Smooth muscle cell of the brain vasculature (primary cell): ENCODE data around the gene FRMD4A.

Source experiments
- DNase-seq: peaks from one replicate; pipeline ENCODE4 v3.0.0-alpha.2; 2012; ENCODE audit warnings: low read depth, low spot score

Gene FRMD4A

DNA sequence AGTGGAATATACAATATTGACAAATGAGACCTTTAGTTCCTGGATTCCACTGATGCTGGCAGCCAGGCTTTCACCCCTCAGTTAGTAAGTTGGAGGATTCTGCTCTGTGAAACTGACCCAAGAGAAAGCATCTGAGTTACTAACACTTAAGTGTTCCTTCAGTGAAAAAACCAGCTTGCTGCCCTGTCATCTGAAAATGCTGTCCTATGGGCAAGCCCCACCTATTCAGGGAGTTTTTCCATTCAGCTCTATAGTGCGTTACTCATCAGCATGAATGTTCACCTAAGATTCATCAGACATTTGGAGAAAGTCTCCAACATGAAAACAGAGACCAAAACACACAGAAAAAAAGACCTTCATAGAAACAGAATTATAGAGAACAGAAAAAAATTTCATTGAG, 706.1 kb downstream of the FRMD4A start:
- no peak for DNase-seq

DNA sequence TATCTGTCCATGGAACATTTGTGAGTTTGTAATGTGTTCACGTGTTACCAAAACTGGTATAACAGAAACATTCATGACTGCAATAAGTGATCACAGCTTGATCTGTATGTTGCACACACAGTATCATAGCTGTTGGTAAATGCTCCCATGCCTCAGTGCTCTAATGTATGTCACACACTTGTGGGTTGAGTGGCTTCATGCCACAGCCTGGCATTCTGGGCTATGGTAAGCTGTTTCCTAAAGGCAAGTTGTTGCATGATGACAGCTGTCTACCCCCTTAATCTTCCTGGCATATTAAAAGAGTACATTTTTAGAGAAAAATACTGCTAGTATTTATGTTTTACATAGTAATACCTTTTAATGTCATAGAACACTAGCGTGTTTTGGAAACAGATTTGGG, 708.8 kb downstream of the FRMD4A start:
- DNase-seq: no peak

DNA sequence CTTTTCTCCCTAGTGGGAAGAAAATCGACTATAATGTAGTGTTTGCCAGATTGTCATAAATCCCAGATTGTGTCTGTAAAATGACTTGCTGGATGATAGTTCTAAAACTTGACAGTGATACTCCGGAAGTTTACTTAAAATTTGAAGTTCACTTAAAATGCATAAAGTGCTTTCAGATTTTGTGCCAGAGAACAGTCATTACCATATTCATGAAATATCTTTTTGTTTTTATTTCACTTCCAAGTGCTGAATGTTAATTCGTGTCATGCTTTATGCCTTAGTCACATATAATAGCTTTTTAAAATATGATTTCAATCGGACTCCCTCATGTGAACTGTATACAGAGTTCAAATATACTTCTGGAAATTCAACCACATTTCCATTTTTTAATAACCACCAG, 713.6 kb downstream of the FRMD4A start:
- DNase-seq: no peak

DNA sequence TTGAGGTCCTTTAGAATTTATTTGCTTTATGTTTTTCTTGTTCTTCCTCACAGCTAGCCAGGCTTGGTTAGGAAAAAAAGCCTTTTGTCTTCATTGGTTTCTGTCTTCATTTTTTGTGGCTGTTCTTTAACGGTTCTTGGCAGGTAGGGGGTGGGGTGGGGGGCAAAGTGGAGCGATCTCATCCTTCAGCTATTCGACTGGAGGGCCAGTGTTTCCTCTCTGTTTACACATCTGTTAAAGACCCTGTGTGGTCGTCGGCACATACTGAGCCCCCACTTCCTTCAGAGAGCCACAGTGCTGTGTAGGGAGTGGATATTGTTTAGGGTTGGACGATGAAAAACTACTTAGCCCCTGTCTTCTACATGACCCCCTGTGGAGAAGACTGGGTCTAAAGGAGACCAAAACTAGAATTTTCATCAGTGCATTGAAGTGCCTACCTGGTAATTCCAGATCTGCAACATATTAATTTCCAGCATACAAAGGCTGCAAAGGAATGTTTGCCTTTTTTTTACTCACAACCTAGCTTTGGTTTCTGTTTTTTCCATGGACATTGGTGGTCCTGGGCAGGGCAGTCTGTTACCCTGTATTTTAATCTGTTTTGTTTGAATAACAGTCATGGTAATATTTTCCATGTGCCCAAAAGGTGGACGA, 714.9 kb downstream of the FRMD4A start:
- DNase-seq: no peak

DNA sequence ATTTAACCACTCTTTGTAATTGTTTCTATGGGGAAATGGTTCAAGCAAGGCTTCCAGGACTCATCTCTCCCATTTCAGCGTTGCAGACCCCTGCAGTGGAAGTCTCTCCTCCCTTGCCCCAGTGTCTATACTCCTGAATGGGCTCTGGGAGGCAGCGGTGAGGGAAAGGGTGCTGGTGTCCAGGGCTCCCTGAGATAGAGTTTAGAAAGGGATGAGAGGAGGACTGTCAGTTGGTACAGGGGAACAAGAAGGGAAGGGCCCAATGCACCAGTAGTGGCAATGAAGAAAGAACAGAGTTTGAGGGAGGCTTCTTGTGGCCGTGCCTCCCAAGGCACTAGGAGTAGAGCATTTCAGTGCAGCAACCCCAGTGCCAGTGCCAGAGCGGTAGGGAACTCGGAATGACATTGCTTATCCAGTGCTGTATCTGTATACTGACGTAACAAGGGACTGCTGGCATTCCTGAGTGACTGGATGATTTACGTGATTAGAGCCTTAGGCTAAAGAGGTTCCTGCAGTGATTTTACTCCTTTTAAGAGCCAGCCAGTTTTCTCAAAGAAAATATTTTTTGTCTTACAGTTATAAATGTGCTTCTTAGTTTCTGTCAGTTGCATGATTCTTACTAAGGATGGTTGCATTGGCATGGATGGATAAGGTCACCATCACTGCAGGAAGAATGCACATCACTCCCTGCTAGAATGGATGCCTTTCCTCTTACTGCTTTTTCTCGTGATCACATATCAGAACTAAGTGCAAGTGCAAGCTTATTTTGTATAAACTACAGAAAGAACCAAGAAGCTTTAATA, 716.0 kb downstream of the FRMD4A start:
- DNase-seq: no peak

DNA sequence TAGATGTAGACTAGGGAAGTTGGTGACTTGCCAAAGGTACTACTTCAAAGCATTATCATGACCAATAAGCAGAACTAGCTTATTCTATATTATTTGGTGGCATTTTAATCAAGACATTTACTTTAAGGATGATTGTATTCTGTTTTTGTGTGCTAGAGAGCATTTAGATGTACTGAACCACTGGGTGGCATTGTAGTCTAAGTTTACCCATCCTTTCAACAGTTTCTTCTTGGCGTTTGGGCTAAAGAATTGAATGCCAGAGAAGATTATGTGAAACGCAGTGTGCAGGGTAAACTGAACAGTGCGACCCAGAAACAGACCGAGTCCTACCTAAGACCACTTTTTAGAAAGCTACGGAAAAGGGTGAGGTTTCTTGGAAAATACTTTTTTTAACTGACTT, 717.2 kb downstream of the FRMD4A start:
- no peak for DNase-seq

DNA sequence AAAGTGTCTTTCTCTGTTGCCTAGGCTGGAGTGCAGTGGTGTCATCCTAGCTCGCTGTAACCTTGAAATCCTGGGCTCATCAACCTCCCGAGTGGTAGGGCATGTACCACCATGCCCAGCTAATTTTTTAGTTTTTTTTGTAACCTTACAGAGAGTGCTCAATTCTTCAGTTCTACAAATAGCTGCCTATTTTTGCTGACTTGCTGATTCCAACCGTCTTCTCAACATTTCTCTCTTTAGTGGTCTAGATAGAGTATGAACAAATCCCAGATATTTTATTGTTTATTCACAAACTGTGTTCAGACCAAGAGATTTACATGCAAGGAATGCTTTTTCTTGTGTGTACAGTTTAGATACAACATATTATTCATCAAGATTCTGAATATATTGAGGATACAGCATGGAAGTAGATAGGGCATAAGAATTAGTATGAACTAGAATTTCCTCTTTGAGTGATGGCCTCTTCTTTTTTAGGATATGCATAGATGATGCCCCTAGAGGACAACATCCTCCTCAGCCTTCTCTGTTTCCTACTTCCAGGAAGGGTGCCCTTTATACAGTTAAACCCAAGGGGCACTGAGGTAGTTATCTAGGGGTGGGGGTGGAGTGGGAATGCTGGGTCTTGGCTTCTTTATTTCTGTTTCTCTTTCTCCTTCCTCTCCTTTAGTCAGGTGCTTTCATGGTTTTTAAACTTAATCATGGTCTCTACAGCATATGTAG, 717.9 kb downstream of the FRMD4A start:
- DNase-seq: no peak

DNA sequence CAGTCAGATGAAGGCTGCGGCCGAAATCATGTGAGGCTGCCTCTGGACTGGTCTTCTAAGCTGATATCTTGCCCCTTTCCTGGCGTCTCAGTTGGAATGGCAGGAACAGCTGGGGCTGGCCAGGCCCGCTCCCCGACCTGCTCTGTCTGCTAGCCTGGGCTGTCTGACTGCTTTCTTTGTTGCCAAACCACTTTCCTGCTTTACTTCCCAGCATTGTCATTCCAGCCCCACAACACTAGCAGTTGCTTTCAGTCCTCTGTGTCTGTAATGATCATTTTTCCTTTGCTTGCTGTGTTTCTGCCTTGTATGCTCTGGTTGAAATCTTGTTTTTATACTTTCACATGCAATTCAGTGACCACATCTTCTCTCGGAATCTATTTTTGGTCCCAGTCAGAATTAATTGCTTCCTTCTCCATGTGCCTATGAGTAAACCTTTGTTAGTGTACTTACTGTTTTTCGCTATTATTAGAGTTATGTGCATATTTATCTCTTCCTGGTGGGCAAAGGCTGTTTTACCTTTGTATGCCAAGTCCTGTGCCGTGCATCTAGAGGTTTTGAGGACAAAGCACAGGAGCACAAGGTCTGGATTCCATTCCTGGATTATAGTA, 722.4 kb downstream of the FRMD4A start:
- DNase-seq: no peak

DNA sequence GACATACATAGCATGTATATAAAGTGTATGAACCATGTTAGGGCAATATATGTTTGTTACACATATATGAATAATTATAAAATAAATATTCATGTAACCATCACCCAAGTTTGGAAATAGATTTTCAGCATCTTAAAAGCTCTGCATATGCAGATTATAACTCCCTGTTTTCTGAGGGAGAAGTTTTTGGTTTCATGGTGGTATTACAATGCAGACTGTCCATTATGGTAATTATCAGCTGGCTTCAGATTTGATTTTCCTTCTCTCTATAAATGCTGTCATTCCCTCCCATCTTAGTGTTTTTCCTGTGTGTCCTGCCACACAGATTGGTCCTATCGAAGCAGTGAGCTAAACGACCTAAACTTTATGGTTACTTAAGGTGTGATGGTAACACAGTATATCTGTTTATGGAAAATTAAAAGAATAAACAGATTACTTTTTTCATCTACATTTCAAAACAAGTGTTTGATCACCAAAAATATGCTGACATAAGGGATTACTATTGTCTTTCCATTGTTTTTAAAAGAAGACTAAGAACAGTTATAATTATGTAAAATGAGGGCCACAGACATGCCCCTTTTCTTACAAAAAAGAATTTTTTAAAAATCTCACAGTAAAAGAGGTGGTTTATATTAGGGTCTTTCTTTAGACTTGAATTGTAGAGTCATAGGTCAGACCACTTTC, 726.2 kb downstream of the FRMD4A start:
- no peak for DNase-seq

DNA sequence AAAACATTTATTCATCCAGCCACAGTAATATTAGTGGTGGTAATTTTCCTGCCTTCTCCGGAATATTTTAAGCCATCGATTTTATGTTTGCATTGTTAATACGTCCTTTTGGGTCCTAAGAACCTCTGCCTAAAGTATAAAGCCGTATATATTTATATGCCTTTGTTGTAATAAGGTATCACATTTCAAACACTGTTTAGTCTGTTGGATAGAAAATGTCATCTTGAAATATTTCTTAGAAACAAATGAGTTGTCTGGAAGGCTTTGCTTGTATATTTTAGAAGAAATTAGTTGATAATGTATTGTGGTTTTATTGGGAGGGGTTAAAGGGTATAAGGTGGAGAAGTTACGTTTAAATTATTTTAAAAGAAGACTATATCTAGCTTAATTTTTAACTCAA, 732.8 kb downstream of the FRMD4A start:
- DNase-seq: no peak

DNA sequence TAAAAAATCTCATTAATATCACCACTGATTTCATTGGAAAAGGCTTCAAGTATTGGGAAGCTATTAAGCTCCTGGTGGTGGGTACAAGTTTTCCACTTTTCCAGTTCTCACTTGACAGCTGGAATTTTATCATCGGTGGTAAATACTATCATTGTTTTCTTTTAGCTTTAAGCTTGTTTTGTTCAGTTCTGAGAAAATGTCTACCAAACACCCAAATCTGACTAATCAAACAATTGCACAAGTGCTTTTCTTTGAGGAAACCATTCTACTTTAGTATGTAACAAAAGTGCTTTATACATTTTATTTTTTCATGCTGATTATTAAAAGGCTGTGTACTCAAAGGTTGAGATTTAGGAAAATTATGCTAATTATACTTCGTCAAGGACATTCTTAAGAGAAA, 736.1 kb downstream of the FRMD4A start:
- DNase-seq: no peak
